NB4 (cell line): ENCODE results near the gene TMCC1.
A peak's percentile ranks its signal among the peaks of the same experiment; 100 is the strongest.
"Not testable (repeated sequence)": the region's sequence is repeated elsewhere in the genome, so short reads cannot be mapped to it uniquely, and the experiment has no call there.

Source experiments
- DNase-seq: peaks from one replicate; pipeline ENCODE4 v3.0.0; 2010; ENCODE audit warnings: low read depth
- H3K4me3 ChIP-seq: one replicate; pipeline ENCODE4 v1.5.1; 2011; ENCODE audit warnings: mild to moderate bottlenecking, low read depth, low read length, moderate library complexity
- CTCF ChIP-seq: IDR thresholded peaks from one replicate; pipeline ENCODE4 v1.5.1; 2012; ENCODE audit warnings: low read depth, low read length
- MYC ChIP-seq: IDR thresholded peaks from 2 replicates; pipeline ENCODE4 v1.6.1; 2011; ENCODE audit warnings: low read depth, low read length
- POLR2A ChIP-seq: IDR thresholded peaks from 2 replicates; pipeline ENCODE4 v1.6.1; 2011; ENCODE audit warnings: mild to moderate bottlenecking; ENCODE audit not compliant: insufficient read length; ENCODE audit errors: extremely low read depth
- TF ChIP-seq, protein P1 (sequence below): IDR thresholded peaks from 2 replicates; pipeline ENCODE4 v1.6.1; 2011; ENCODE audit warnings: low read depth, low read length

TMCC1 gene

DNA sequence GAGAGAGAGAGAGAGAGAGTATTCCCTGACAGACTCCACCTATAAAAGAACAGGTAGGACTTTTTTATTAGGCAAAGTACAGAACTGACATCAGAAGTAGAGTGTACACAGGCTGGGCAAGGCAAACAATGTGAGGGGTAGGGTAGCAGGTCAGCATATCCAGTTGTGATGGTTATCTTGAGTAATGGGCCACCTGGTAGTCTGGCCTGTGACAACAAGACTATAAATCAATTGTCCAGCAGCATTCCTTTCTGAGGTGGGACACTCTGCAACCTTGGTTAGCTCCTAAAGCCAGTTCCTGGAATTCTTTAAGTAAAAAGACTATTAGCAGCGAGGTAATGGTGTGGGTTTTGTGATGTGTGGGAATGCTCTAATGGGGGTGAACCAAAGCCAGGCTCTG is 14.9 kb upstream of the TMCC1 start:
- DNase-seq: no peak
- no peak overlapping the region for H3K4me3 ChIP-seq

DNA sequence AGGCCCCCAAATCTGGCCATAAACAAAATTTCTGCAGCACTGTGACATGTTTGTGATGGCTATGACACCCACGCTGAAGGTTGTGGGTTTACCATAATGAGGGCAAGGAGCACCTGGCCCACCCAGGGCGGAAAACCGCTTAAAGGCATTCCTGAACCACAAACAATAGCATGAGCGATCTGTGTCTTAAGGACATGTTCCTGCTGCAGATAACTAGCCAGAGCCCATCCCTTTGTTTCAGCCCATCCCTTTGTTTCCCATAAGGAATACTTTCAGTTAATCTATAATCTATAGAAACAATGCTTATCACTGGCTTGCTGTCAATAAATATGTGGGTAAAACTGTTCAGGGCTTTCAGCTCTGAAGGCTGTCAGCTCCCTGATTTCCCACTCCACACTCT is 7.8 kb upstream of the TMCC1 start:
- H3K4me3 ChIP-seq, DNase-seq: not testable (repeated sequence)

More for the DNA sequence above, 14.9 kb upstream of the TMCC1 start:
- TF ChIP-seq, protein P1, sequence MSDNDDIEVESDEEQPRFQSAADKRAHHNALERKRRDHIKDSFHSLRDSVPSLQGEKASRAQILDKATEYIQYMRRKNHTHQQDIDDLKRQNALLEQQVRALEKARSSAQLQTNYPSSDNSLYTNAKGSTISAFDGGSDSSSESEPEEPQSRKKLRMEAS: no peak
- no peak for TF ChIP-seq MYC
- TF ChIP-seq POLR2A: no peak

DNA sequence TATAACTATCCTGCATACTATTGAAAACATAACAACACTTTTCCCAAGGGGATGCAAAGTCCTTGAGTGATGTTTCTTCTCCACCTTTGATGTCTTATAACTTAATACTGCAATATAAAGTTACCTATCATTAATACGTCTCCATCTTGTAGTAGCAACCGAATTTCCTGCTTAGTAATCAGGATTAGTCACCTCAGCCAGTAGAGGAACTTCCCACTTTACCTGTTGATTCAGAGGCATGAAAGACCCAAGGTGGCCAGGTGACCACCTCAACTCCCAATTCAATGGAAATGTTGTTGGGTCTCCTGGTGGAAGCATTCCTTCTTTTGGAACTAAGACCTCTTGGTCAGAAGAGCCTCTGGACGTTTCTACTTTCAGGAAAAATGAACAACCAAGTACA is 3.5 kb upstream of the TMCC1 start:
- TF ChIP-seq, protein P1: no peak
- TF ChIP-seq MYC (no peak), POLR2A (no peak), CTCF (no peak)
- no peak for DNase-seq
- no peak overlapping the region for H3K4me3 ChIP-seq

DNA sequence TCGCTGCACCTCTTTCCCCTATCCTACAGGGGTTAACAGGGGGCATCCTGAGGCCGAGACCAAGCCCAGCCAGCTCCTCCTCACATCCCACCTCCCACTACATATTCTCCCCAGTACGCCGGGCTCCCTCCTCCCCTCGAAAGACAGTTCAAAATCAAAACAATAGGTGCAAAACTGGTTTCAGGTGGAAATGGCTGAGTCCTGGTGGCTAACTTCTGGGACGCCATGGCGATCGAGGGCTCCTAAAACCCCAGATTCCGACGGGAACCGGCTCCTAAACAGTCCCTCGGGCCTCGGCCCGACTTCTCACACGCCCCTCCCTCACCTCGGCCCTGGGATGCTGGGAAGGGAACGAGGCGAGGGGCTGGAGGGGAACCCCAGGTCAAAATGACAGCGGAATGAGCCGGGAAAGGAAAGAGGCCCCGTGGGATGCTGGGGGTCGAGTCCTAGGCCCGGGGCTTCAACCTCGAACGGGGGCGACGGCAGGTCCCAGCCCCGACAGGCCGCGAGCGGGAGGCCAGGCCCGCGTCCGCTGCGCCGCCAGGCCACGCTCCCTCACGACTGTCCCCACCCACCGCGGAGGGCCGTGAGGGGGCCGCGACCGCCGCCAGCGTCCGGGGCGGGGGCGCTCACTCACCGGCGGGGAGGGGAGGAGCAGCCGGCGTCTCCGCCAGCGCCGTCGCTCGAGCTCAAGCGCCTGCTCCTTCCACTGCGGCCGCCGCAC is 492 bp downstream of the TMCC1 start:
- peak overlapping the region; percentile 77 for H3K4me3 ChIP-seq
- DNase-seq: peak; percentile 79
- TF ChIP-seq, protein P1: peak; percentile 31; the same call in 1 of the 2 replicates
- TF ChIP-seq POLR2A (no peak), CTCF (no peak), MYC (peak; percentile 55)

GRCh38 chr3:129892486-129892856 is 1.0 kb downstream of the TMCC1 start:
- no peak for TF ChIP-seq POLR2A
- TF ChIP-seq, protein P1: no peak
- no peak for TF ChIP-seq CTCF
- no peak for TF ChIP-seq MYC
- H3K4me3 ChIP-seq: peak overlapping the region; percentile 77
- DNase-seq: no peak

DNA sequence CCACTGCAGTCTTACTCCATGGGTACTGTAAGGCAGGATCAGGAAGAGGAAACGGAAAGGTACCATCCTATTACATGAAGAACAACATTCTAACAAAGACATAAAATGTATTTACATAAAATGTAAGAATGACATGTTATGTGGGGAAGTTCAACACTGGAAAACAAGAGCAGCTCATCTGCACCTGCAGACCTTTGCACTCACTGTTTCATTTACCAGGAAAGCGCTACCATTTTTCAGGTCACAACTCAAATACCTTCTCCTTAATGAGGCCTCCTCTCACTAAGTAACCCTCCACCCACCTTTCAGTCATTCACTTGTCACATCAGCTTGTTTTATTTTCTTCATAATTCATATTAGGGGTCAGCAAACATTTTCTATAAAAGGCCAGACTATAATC is 2.6 kb downstream of the TMCC1 start:
- DNase-seq: no peak
- peak overlapping the region; percentile 4 for H3K4me3 ChIP-seq
- TF ChIP-seq MYC (no peak), CTCF (no peak), POLR2A (no peak)
- TF ChIP-seq, protein P1: no peak

- H3K4me3 ChIP-seq: no peak overlapping the region
- no peak for TF ChIP-seq POLR2A
- no peak for TF ChIP-seq MYC
- TF ChIP-seq CTCF: no peak
- TF ChIP-seq, protein P1: peak; percentile 58
- DNase-seq: peak; percentile 81
These were observed 3.4 kb downstream of the TMCC1 start for GRCh38 chr3:129890125-129890524.
